GM21528 (cell line): ENCODE results near the gene ZBTB16.

ENCODE experiments used
- ATAC-seq: cut with Tn5 transposase; IDR thresholded peaks from one replicate; pipeline ENCODE4 v1.9.1; 2021; ENCODE audit warnings: mild to moderate bottlenecking, moderate library complexity; ENCODE audit not compliant: unreplicated experiment, low FRiP score

Gene ZBTB16

DNA sequence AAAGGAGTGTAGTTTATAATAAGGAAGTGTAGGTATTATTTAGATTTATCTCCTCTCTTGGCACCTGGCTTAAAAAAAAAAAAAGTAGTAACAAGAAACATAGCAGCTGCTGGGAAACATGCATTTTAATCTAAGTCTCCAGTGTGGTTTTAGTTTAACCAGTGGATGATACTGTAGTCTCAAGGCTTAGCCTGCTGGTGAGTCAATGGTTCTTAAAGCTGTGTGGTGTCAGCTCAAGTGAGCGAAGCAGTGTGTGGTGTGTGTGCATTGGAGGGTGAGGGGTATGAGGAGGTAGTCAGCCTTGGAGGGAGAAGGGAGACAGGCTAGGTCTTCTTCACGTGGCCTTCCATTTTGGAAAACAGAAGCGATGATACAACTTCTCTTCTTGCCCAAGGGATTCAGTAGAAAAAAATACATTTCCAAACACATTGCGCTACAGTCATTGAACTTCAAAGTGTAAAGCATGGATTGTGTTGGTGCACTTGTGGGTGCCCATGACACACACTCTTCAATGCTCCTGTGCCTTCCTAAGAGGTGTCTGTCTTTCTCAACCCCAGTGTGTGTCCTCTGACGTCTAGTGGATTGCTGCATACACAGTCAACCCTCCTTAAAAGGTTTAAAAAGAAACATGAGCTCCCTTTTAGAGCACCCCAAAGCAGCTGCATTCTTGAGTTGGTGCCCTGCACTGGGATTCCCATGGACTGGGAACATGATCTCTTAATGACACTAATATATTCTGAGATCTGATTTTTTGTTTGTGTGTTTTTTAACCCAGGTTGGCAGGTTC lies 40.1 kb downstream of the ZBTB16 start:
- no peak for ATAC-seq

DNA sequence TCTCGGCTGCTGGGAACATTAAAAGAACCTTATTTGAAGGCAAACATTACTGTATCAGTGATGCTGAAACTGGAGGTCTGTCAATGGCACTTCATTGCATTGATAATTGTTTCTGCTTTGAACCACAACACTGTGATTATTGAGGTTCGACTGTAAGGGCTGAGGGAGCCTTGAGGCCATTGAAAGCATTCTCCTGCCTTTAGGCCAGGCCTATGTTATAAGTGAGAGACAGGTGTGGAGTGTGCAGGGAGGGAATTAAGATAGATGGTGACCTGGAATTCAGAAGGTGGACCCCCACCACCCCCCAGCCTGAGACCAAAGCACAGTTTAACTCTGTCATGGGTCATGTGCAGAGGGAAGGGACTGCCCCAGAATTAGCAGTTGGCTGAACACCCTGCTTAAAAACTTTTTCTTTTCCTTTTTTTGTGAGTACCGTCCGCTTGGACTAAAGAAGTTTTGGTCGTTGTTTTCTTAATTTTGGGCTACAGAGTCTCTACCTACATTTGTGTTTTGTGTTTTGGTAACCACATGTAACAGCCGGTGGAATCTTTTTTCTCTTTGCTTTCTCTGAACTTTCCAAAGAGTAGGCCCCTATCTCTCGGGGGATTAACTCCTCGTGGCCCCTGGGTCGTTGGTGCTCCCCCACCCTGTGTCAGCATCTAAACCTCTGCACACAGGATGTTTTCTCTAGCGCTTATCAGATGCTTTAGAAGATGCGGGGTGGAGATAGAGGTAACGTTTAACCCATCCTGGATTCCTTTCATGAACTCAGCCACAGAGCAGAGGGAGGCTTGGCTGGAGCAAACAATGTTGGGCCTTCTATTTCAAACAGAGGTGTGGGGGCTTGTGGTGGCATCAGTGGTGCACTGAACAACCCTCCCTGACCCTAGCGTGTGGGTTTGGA lies 43.7 kb downstream of the ZBTB16 start:
- no peak for ATAC-seq

- no peak for ATAC-seq
Observed at GRCh38 chr11:114105611-114106010, 46.1 kb downstream of the ZBTB16 start.

GRCh38 chr11:114106047-114106446 lies 46.5 kb downstream of the ZBTB16 start:
- ATAC-seq, result no peak

DNA sequence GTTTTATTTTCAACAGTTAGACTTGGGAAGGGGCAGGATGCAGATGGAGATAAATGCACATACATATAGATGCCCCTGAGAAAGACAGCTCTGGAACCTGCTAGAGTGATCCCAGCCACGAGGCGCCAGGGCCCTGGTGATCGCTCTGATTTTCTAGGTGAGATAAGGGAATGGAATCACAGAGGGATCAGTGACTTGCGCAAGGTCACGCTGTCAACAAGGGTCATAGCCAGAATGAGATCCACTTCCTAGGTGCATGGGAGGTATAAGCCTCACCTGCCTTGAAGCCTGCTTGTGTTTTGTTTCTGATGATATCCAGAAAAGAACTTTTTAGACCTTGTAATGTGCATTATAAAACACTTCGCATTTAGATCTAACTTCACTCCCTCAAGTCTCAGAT lies 47.5 kb downstream of the ZBTB16 start:
- no peak for ATAC-seq

DNA sequence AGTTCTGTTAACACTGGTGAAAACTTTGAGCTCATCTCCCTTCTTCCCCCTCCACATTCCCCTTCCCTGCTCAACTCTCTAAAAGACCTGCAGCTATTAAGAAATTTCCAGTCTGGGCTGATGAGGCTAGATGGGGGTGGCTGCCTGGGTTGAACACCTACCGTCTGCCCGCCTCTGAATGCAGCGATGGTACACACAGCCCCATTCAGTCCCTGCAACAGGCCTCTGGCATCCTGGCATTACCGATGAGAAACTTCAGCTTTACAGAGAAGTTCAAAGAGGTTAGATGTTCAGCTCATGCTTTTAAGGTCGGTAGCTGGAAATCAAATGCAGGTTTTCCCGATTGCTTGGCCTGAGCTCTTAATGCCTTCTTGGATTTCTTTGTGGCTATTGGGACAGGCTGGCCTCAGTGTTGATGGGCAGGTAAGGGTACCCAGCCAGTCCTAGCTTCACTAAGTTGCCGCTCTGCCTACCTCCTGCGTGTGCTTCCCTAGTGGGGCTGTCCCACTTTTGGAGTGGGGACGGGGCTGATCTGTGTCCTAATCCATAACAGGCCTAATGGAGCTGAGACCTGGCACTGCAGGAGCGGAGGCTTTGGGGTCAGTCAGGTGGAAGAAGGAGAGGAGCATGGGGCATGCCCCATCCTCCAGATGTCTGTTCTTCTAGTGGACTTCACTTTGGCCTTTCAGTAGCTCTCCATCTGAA lies 49.1 kb downstream of the ZBTB16 start:
- ATAC-seq, result no peak

- ATAC-seq, result no peak
Observed at GRCh38 chr11:114109206-114110090, 49.9 kb downstream of the ZBTB16 start.

DNA sequence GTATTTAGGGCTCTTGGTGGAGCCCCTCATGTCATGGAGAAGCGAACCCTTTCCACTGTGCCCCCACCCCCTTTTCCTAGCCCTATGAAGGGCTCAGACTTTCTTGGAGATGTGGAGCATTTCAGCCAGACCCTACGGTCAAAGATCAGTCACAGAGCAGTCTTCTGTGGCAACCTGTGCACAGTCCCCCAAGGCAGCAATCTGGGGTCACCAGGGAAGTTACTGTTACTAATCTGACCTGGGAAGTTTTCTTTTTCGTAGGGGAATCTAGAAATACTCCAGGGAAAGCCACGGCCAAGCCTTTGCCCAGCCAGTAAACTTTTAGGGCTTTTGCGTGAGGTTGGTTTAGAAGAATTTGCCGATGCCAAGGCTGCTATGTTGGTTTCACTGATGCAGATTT lies 50.6 kb downstream of the ZBTB16 start:
- ATAC-seq, result no peak

DNA sequence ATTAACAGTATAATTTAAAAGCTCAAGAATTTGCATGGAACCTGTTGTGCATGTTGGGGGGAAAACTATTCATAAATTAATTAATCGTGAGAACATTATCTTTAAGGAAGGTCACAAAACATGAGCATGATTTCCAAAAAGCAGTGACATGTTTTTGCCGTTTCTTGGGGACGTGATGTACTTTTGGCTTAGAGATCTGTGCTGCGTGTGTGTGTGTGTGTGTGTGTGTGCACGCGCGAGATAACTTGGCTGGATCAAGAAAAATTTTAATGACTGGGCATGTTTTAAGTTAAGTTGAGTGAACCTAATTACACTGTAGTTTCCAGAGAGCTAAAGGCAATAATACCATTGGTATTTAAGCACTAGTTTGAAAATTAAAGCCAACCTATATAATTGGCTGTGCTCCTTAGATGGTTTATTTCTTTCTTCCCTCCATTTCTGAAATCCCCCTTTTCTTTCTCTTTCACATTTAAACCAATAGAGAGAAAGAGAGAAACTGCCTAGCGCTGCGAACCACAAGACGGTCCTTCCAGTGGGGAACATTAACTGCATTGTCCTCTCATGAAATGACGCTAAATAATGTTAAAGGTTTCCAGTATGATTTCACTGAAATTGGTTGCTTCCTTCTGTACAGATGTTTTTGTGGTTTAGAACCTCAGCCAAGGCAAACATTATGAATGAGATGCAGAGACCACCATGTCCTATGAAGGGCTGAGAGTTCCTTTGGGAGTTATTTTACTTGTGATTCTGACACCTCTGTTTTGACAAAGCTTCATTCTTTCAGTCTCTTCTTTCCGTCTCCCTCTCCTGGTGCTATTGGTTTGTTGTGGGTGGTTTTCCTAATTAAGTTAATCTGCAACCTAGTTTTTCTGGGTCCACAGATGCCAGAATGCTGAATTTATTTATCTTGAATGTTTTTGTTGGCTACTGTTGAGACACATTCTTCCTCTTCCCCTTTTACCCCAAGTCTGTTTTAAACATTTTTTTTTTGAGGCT lies 51.7 kb downstream of the ZBTB16 start:
- no peak for ATAC-seq

GRCh38 chr11:114115451-114115928 lies 56.0 kb downstream of the ZBTB16 start:
- no peak for ATAC-seq

DNA sequence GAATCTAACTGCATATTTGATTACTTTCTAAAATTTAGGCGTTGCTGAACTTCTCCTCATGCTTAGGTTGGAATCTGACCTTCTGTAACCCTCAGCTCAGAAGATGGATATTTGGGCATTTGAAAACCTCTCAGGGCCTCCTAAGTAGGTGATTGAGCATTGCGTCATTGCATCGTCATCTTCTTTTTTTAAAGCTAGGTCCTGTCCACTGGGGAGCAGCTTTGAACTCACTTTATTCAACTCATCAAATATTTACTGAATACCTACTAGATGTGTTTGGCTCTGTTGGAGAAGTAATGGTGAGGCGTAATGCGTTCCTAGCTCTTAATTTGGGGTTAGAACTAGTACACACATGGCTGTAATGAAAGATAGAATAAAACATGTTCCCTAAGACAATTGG lies 56.8 kb downstream of the ZBTB16 start:
- no peak for ATAC-seq

DNA sequence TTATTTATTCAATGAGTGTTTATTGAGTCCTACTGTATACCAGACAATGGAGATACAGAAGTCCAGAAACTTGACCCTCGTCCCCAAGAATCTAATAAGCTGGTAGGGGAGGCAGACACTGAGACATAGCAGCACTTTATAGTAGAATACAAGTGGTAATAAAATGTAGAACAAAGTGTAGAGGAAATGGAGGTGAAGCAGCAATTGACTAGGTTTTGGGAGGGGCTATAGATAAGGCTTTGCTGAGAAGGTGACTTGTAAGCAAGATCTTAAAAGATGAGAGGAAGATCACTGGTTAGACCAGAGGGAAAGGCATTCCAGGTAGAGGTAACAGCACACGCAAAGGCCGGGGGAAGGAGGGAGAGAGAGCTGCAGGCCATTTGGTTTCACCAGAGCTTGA lies 57.3 kb downstream of the ZBTB16 start:
- no peak for ATAC-seq

DNA sequence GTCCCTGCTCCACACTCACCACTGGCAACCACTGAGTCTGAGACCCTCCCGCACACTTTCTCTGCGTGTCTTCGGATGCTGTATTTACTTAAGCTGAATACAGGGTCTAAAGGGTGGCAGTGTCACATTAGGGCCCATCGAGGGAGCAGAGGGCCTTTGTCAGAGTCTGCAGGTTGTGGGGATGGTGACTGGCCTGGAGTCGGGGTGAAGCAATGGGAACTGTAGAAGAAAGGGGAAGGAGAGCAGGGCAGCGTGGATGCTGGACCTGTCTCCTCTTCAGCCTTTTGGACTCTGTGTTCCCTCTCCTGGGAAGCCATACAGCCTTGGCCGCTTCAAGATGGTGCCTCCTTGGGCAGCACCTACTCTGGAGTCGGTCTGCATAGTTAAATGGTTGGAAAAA lies 61.1 kb downstream of the ZBTB16 start:
- ATAC-seq, result no peak

DNA sequence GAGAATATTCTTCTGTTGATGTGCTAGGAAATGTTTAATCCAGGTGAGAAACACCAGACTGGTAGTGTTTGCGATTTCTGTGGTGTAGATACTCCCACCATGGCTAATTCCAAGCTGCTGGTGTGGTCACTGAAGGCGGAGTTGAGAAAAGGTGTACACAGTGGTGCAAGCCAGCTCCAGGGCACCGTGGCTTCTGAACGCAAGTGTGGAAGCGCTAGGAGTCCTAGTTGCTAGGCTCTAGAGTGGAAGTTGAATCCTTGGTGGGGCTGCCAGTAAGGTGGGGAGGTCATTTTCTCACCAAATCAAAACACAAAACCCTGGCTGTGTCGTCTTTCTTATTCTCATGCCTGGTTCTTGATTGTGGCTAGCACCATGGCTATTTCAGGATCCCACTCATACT lies 61.6 kb downstream of the ZBTB16 start:
- ATAC-seq, result no peak

DNA sequence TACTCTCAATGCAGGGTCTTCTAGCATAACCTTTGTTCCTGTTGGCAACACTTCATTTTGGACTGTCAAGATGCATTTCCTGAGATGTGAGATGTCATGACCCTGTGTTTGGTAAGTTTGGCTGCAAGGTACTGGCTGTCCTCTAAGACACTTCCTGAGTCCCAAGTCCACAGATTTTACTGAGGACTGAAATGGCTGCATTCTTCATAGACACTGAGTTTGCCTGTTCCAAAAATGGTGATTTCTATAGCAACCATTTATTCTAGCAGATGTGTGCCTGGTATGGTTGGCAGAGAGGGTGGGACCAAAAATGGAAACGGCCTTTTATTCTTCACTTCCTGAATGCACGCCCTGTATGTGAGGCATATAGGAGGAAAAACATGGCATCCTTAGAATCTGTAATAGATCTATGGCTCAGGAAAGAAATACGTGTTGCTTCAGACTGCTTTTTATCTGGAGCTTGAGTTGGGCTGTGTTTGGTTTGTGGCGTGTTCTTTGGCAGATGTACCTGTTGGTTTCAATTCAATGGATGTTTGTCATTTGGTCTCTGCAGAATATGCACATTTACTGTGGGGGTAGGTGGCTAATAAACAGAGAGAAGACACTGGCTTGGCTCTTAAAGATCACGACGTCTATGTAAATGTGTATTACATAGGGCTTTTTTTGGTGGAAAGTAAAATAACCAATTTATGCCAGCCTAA lies 62.4 kb downstream of the ZBTB16 start:
- no peak for ATAC-seq

DNA sequence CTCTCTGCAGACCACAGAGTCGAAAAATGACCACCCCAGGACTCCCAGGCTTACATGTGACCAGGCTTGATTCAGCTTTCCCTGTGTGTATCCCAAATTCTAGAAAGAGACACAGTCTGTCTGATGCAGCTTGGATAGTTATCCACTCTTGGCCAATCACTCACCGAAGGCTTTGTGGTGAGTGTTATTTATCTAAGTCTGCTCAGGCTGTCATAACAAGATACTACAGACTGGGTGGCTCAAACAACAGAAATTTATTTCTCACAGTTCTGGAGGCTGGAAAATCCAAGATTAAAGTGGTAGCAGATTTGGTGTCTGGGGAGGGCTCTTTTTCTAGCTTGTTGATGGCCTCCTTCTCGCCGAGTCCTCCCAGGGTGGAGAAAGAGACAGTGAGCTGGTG lies 63.2 kb downstream of the ZBTB16 start:
- no peak for ATAC-seq

DNA sequence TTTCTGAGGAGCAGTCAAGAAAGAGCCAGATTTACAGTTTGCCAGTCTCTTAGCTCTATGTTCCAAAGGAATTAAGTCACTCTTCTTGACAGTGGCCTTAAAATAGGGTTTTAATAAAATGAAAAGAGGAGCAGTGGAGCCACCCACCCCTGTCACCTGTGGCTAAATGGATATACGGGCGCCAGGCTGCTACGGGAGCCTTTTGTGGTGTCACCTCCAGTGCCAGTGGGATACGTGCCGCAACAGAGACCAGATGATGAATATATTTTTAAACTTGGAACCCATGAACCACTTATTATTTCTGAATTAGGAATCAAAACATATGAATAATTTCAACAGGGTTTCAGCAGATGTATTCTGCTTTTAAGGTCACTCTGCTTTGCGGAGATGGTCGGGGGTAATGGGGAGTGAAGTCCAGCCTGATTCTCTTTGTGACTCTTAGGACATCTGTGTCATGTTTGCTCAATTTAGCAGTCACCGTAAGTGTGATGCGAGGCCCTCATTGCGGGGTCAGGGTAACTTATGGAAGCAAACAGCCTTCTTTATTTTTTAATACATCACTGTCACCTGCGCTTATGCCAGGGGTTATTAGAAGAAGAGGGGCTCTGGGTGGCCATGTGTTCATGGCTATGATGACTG lies 64.3 kb downstream of the ZBTB16 start:
- ATAC-seq, result no peak
